Tibial artery (tissue), 4 donors: ENCODE results near the gene TLL2.

Experiments used
- DNase-seq, 2 donors: peaks; one replicate each; pipeline ENCODE4 v3.0.0-alpha.2; 2019
- H3K27ac ChIP-seq, 2 donors: fragments of 200-600 bp; sonication (generic) in 1 of 2; 1 replicate in 1 of 2; 2 replicates in 1 of 2; pipeline ENCODE4 v1.5.1; 2018 to 2019; ENCODE audit warnings: mild to moderate bottlenecking in 1 of 2
- H3K27me3 ChIP-seq, 2 donors: fragments of 200-600 bp; sonication (generic) in 1 of 2; one replicate each; pipeline versions ENCODE4 v1.5.1 to v1.6.0; 2016 to 2019
- H3K36me3 ChIP-seq, 3 donors: fragments of 200-600 bp; sonication (generic) in 2 of 3; one replicate each; pipeline ENCODE4 v1.5.1; 2016 to 2019; ENCODE audit warnings: mild to moderate bottlenecking in 2 of 3
- H3K4me1 ChIP-seq, 4 donors: fragments of 200-600 bp; sonication (generic) in 2 of 4; 1 replicate in 3 of 4; 2 replicates in 1 of 4; pipeline ENCODE4 v1.5.1; 2016 to 2019
- H3K4me3 ChIP-seq, 2 donors: fragments of 200-600 bp; sonication (generic) in 1 of 2; 1 replicate in 1 of 2; 2 replicates in 1 of 2; pipeline ENCODE4 v1.5.1; 2018 to 2019; ENCODE audit warnings: mild to moderate bottlenecking in 2 of 2
- H3K9me3 ChIP-seq, 3 donors: fragments of 200-600 bp; sonication (generic) in 1 of 3; one replicate each; pipeline ENCODE4 v1.5.1; 2016 to 2019
- intact Hi-C: fragments of 100-400 bp; cut with DNase I; formaldehyde crosslinking; loops from one replicate; pipeline ENCODE4 v1.15.0; 2023; ENCODE audit warnings: low total_unique reads
- TF ChIP-seq, protein P1 (sequence below), 2 experiments: fragments of 200-600 bp in 1 of 2; fragments of 450-650 bp in 1 of 2; IDR thresholded peaks; one replicate each; pipeline ENCODE4 v1.5.1; 2017 to 2019; ENCODE audit warnings: antibody characterized with exemption in 2 of 2, mild to moderate bottlenecking in 1 of 2, moderate library complexity in 1 of 2

Gene TLL2

DNA sequence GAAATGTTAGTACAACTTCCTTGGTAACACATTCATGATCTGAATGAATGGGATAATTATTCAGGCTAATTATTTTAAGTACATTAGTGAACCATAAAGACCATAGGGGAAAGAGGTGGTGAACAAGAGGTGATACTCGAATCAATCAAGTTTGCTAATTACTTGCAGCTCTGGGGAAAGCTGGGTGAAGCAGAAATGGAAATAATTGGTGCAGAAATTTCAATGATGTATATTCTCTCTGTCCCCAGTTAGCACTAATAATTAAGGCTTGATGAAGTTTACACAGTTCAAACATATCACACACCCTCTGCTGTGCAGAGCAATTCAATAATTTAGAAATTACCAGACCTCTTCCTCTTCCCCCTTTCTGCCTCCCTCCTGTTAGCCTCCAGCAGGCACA lies 105.5 kb downstream of the TLL2 start:
- Histone ChIP-seq H3K4me3 (no peak overlapping the region), H3K9me3 (no peaks in the 10 kb centered on the region), H3K4me1 (peaks cover 0 to 6% (median 2%) of the 10 kb centered on the region in 4 donors), H3K36me3 (no peaks in the 10 kb centered on the region), H3K27ac (no peak overlapping the region), H3K27me3 (peaks cover 0 to 54% of the 10 kb centered on the region in 2 donors)
- TF ChIP-seq, protein P1, sequence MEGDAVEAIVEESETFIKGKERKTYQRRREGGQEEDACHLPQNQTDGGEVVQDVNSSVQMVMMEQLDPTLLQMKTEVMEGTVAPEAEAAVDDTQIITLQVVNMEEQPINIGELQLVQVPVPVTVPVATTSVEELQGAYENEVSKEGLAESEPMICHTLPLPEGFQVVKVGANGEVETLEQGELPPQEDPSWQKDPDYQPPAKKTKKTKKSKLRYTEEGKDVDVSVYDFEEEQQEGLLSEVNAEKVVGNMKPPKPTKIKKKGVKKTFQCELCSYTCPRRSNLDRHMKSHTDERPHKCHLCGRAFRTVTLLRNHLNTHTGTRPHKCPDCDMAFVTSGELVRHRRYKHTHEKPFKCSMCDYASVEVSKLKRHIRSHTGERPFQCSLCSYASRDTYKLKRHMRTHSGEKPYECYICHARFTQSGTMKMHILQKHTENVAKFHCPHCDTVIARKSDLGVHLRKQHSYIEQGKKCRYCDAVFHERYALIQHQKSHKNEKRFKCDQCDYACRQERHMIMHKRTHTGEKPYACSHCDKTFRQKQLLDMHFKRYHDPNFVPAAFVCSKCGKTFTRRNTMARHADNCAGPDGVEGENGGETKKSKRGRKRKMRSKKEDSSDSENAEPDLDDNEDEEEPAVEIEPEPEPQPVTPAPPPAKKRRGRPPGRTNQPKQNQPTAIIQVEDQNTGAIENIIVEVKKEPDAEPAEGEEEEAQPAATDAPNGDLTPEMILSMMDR (IDR thresholded peaks at IDR 0.05): no peak
- intact Hi-C loops: no loop called here
- no peak for DNase-seq

DNA sequence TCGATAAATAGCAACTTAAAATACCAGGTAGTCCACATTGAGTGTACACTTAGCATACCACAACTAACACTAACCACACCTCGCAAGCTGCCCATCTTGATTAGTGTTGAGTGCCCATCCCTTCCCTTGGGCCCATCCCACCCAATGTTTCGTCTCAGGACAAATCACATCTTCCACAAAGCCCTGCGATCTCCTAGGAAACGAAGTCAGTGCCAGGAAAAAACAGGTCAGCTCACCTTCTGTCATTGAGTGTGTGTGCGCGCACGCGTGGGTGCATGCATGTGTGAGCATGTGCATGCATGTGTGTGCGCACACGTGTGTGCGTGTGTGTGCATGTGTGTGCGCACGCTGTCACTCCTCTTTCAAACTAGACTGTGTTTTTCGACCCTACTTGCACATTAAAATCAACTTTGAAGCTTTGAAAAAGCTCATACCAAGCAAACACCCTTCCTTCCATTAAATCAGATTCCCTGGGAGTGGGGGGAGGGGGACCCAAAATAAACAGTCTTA lies 106.1 kb downstream of the TLL2 start:
- H3K4me3 ChIP-seq: no peak overlapping the region
- peaks cover 0 to 56% of the 10 kb centered on the region in 2 donors for H3K27me3 ChIP-seq
- H3K4me1 ChIP-seq: peaks cover 0 to under 1% (median 0%) of the 10 kb centered on the region in 4 donors
- intact Hi-C loops: no loop called here
- TF ChIP-seq, protein P1 (IDR thresholded peaks at IDR 0.05): no peak
- H3K36me3 ChIP-seq: no peaks in the 10 kb centered on the region
- peak in 1 of 2 donors; percentile 12 for DNase-seq
- no peaks in the 10 kb centered on the region for H3K9me3 ChIP-seq
- H3K27ac ChIP-seq: no peak overlapping the region

DNA sequence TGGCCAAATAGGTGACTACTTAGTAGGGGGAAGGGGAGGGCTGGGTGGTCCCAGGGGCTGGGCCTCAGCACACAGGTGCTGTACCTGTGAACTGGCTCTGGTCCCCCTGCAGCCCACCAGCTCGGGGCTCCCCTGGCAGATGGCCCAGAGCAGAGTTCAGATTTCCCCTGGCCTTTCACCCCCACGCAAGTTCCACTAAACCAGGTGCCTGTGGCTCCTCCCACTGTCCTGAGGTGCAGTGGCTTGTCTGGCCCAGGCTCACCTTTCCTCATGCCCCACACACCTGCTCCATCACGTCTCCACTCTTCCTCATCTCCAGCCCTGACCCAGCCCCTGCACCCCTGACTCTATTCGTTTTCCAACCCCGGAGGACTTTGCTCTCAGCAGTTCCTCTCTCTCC lies 107.6 kb downstream of the TLL2 start:
- Histone ChIP-seq H3K9me3 (no peaks in the 10 kb centered on the region), H3K36me3 (no peaks in the 10 kb centered on the region), H3K4me3 (no peak overlapping the region), H3K27me3 (peaks cover 0 to 60% of the 10 kb centered on the region in 2 donors), H3K4me1 (no peaks in the 10 kb centered on the region), H3K27ac (no peak overlapping the region)
- intact Hi-C loops: no loop called here
- peak in 1 of 2 donors; percentile 52 for DNase-seq
- TF ChIP-seq, protein P1 (IDR thresholded peaks at IDR 0.05): no peak

DNA sequence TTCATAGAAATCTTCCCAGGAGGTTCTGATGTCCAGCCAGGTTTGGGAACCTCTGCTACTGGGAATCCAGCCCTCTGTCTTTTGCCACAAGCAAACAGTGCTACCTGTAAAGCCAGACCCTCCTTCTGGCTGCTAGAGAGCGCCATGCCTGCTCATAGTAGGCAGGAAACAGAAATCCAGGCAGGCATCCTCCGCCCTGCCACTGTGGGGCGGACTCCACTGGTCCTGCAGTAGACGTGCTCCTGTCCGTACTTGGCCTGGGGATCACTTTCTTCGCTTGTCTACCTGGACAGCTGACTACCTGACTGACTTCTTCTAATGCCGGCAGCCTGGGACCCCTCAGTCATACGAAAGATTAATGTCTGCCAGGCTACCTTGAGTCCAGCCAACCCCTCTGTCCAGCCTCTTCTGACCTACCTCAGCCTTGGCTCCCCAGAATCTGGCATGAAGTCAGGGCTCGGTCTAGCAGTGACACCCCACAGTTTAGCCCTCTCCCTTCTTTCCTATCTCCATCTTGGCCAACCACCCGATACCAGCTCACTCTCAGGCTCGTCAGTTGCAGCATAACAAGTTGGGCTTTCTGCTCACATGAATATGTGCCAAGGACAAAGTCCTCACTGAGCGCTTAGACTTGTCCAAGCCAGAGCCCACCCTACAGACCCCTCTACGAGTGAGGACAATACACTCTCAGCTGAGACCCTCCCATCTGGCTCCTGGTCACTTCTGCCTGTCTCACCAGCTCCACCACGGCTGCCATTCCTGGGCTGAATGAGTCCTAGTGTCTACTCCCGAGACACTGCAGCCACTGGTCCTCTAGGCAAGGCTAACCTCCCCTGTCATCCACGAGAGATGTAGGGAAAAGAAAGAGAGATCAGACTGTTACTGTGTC lies 111.1 kb downstream of the TLL2 start:
- Histone ChIP-seq H3K4me3 (no peak overlapping the region), H3K36me3 (no peaks in the 10 kb centered on the region), H3K4me1 (peaks cover 0 to 3% (median 0%) of the 10 kb centered on the region in 4 donors), H3K27me3 (peaks cover 0 to 48% of the 10 kb centered on the region in 2 donors), H3K9me3 (no peaks in the 10 kb centered on the region), H3K27ac (no peak overlapping the region)
- TF ChIP-seq, protein P1 (IDR thresholded peaks at IDR 0.05): no peak
- DNase-seq: peak in 1 of 2 donors; percentile 45
- intact Hi-C loops: no loop called here

DNA sequence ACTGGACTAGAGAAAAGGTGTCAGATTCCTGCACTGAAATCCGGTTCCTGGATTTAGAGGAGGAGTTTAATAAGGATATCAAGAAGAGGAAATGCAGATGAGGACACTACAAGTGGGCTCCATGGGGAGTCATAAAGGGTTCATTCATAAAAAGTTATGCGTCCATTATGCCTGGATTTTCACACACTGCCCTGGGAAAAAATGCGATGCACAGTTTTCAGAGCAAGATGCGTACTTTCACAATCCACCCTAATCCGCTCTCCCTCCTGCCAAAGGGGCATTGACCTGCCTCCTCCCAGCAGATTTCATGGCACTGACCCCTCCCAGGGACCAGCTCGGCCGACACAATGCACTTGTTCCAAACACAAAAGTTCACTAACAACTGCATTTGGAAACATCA lies 112.7 kb downstream of the TLL2 start:
- no peaks in the 10 kb centered on the region for H3K36me3 ChIP-seq
- TF ChIP-seq, protein P1 (IDR thresholded peaks at IDR 0.05): no peak
- peaks cover 0 to 6% (median 0%) of the 10 kb centered on the region in 4 donors for H3K4me1 ChIP-seq
- H3K4me3 ChIP-seq: no peak overlapping the region
- H3K9me3 ChIP-seq: no peaks in the 10 kb centered on the region
- no peak overlapping the region for H3K27ac ChIP-seq
- DNase-seq: peak in 1 of 2 donors; percentile 34
- H3K27me3 ChIP-seq: peaks cover 0 to 46% of the 10 kb centered on the region in 2 donors
- intact Hi-C loops: no loop called here
